ENCODE results near the gene ZNF487. TPM values are rescaled to one million over a fixed set of nuclear protein-coding genes. Genes with fewer than 3 reads are reported as not detected.
A peak's percentile ranks its signal among the peaks of the same experiment; 100 is the strongest.

The ZNF487 gene
- total and polyA plus RNA-seq, 2 of the 13 experiments (the other 11 are each of a cell fraction or from before 2014, with no cell fraction given): 7.4 to 8.8 TPM

DNA sequence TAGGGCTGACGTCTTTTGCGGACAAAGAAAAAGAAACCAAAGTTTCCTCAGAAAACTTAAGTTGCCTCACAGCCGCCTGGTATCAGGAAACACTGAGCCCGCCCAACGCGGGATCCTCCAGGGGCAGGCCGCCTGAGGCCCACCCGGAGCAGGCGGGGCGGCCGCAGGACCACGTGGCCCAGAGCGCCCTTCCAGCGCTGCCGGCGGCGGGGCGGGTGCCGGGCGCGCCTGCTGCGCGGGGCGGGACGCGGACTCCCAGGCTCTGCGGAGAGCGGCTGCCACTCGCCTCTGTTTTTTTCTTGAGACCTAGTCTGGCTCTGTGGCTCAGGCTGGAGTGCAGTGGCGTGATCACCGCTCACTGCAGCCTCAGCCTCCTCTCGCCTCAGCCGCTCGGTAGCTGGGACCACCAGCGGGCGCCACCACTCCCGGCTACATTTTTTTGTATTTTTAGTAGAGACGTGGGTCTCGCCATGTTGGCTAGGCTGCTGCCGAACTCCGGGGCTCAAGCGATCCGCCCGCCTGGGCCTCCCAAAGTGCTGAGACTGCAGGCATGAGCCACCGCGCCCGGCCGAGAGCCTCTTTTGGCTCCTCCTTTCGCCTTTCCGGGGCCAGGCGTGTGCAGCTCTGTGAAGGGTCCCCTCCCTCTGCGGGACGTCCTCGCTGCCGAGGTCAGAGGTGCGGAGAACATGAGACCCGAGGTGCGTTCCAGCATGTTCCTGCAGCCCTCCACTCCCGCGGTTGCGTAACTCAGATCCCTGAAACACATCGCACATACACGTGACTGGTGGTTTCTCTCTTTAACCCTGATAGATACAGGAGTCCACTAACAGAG is 16.3 kb upstream of the ZNF487 start (continued):
- TF ChIP-seq, protein P1, sequence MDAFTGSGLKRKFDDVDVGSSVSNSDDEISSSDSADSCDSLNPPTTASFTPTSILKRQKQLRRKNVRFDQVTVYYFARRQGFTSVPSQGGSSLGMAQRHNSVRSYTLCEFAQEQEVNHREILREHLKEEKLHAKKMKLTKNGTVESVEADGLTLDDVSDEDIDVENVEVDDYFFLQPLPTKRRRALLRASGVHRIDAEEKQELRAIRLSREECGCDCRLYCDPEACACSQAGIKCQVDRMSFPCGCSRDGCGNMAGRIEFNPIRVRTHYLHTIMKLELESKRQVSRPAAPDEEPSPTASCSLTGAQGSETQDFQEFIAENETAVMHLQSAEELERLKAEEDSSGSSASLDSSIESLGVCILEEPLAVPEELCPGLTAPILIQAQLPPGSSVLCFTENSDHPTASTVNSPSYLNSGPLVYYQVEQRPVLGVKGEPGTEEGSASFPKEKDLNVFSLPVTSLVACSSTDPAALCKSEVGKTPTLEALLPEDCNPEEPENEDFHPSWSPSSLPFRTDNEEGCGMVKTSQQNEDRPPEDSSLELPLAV (CRISPR knock-in tag; conservative IDR thresholded peaks at IDR 0.05; ENCODE audit: low read depth): peak; percentile 91
- TF ChIP-seq CHD2 (IDR thresholded peaks at IDR 0.05; ENCODE audit: low read depth, low read length) (no peak), SP5 (CRISPR knock-in tag; IDR thresholded peaks at IDR 0.05; ENCODE audit: borderline replicate concordance, low read depth) (peak; percentile 84), FOXO1 (CRISPR knock-in tag; IDR thresholded peaks at IDR 0.05) (peak; percentile 91), FOXA1 (IDR thresholded peaks at IDR 0.05) (no peak), FOXA1 (CRISPR knock-in tag; IDR thresholded peaks at IDR 0.05) (peak; percentile 66; the same call in 1 of the 2 replicates), SP2 (CRISPR knock-in tag; IDR thresholded peaks at IDR 0.05) (peak; percentile 27; the same call in 1 of the 2 replicates), ZNF496 (CRISPR knock-in tag; IDR thresholded peaks at IDR 0.05; ENCODE audit: insufficient replicate concordance) (no peak), NCOA1 (CRISPR knock-in tag; IDR thresholded peaks at IDR 0.05) (no peak; the same call in 1 of the 2 replicates), SRSF9 (IDR thresholded peaks at IDR 0.05; ENCODE audit: borderline replicate concordance, insufficient read depth, low read depth, low read length, poor library complexity, severe bottlenecking) (no peak), POLR2A (IDR thresholded peaks at IDR 0.05; ENCODE audit: insufficient read depth in 1 of 2, low read depth in 2 of 2, low read length in 2 of 2) (peak; percentile 72 to 83), SRF (IDR thresholded peaks at IDR 0.05; ENCODE audit: low read depth, low read length) (no peak), MAFG (CRISPR knock-in tag; IDR thresholded peaks at IDR 0.05) (no peak)
- TF ChIP-seq, protein P2, sequence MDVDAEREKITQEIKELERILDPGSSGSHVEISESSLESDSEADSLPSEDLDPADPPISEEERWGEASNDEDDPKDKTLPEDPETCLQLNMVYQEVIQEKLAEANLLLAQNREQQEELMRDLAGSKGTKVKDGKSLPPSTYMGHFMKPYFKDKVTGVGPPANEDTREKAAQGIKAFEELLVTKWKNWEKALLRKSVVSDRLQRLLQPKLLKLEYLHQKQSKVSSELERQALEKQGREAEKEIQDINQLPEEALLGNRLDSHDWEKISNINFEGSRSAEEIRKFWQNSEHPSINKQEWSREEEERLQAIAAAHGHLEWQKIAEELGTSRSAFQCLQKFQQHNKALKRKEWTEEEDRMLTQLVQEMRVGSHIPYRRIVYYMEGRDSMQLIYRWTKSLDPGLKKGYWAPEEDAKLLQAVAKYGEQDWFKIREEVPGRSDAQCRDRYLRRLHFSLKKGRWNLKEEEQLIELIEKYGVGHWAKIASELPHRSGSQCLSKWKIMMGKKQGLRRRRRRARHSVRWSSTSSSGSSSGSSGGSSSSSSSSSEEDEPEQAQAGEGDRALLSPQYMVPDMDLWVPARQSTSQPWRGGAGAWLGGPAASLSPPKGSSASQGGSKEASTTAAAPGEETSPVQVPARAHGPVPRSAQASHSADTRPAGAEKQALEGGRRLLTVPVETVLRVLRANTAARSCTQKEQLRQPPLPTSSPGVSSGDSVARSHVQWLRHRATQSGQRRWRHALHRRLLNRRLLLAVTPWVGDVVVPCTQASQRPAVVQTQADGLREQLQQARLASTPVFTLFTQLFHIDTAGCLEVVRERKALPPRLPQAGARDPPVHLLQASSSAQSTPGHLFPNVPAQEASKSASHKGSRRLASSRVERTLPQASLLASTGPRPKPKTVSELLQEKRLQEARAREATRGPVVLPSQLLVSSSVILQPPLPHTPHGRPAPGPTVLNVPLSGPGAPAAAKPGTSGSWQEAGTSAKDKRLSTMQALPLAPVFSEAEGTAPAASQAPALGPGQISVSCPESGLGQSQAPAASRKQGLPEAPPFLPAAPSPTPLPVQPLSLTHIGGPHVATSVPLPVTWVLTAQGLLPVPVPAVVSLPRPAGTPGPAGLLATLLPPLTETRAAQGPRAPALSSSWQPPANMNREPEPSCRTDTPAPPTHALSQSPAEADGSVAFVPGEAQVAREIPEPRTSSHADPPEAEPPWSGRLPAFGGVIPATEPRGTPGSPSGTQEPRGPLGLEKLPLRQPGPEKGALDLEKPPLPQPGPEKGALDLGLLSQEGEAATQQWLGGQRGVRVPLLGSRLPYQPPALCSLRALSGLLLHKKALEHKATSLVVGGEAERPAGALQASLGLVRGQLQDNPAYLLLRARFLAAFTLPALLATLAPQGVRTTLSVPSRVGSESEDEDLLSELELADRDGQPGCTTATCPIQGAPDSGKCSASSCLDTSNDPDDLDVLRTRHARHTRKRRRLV (CRISPR knock-in tag; IDR thresholded peaks at IDR 0.05): peak; percentile 92
- TF ChIP-seq, protein P3, sequence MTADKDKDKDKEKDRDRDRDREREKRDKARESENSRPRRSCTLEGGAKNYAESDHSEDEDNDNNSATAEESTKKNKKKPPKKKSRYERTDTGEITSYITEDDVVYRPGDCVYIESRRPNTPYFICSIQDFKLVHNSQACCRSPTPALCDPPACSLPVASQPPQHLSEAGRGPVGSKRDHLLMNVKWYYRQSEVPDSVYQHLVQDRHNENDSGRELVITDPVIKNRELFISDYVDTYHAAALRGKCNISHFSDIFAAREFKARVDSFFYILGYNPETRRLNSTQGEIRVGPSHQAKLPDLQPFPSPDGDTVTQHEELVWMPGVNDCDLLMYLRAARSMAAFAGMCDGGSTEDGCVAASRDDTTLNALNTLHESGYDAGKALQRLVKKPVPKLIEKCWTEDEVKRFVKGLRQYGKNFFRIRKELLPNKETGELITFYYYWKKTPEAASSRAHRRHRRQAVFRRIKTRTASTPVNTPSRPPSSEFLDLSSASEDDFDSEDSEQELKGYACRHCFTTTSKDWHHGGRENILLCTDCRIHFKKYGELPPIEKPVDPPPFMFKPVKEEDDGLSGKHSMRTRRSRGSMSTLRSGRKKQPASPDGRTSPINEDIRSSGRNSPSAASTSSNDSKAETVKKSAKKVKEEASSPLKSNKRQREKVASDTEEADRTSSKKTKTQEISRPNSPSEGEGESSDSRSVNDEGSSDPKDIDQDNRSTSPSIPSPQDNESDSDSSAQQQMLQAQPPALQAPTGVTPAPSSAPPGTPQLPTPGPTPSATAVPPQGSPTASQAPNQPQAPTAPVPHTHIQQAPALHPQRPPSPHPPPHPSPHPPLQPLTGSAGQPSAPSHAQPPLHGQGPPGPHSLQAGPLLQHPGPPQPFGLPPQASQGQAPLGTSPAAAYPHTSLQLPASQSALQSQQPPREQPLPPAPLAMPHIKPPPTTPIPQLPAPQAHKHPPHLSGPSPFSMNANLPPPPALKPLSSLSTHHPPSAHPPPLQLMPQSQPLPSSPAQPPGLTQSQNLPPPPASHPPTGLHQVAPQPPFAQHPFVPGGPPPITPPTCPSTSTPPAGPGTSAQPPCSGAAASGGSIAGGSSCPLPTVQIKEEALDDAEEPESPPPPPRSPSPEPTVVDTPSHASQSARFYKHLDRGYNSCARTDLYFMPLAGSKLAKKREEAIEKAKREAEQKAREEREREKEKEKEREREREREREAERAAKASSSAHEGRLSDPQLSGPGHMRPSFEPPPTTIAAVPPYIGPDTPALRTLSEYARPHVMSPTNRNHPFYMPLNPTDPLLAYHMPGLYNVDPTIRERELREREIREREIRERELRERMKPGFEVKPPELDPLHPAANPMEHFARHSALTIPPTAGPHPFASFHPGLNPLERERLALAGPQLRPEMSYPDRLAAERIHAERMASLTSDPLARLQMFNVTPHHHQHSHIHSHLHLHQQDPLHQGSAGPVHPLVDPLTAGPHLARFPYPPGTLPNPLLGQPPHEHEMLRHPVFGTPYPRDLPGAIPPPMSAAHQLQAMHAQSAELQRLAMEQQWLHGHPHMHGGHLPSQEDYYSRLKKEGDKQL (CRISPR knock-in tag; IDR thresholded peaks at IDR 0.05; ENCODE audit: low read depth): peak; percentile 84; the same call in 1 of the 2 replicates
- TF ChIP-seq, protein P4, sequence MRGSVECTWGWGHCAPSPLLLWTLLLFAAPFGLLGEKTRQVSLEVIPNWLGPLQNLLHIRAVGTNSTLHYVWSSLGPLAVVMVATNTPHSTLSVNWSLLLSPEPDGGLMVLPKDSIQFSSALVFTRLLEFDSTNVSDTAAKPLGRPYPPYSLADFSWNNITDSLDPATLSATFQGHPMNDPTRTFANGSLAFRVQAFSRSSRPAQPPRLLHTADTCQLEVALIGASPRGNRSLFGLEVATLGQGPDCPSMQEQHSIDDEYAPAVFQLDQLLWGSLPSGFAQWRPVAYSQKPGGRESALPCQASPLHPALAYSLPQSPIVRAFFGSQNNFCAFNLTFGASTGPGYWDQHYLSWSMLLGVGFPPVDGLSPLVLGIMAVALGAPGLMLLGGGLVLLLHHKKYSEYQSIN (CRISPR knock-in tag; IDR thresholded peaks at IDR 0.05; ENCODE audit: borderline replicate concordance): peak; percentile 52; the same call in 1 of the 2 replicates

Data from HepG2 (cell line).